ENCODE data around the gene WNK2. TPM values are rescaled to one million over a fixed set of nuclear protein-coding genes. Genes with fewer than 3 reads are reported as not detected.

Gene WNK2
- total and polyA plus RNA-seq, 4 experiments from 2014 or later: 0.26 TPM; not detected in 3

GRCh38 chr9:93297659-93298497 lies 113.9 kb downstream of the WNK2 start:
- Histone ChIP-seq H3K4me3 (ENCODE audit: low read length in 2 of 2) (no peak overlapping the region), H3K27ac (ENCODE audit: low read depth, low read length) (no peak overlapping the region), H3K9me3 (ENCODE audit: control insufficient read depth in 1 of 2, low read length in 2 of 2) (no peaks in the 10 kb centered on the region), H3K27me3 (ENCODE audit: insufficient read depth, low read length) (no peaks in the 10 kb centered on the region), H3K4me1 (ENCODE audit: insufficient read depth, low read length) (peaks cover 9% of the 10 kb centered on the region), H3K36me3 (ENCODE audit: insufficient read depth, low read length) (no peaks in the 10 kb centered on the region)
- no peak for DNase-seq
- no peaks in the 10 kb centered on the region for H3K36me3 Mint-ChIP-seq
- ChIA-PET POLR2A (ENCODE audit: partially characterized antibody) (no interaction called here), CTCF (ENCODE audit: partially characterized antibody) (no interaction called here)
- no peak overlapping the region for H3K4me3 Mint-ChIP-seq
- H3K4me1 Mint-ChIP-seq: peaks cover 1 to 10% (median 5%) of the 10 kb centered on the region in 4 donors
- intact Hi-C loops (cut with micrococcal nuclease): no loop called here
- H3K27ac Mint-ChIP-seq: no peak overlapping the region
- no peaks in the 10 kb centered on the region for H3K9me3 Mint-ChIP-seq
- H3K27me3 Mint-ChIP-seq: peaks cover 1 to 3% of the 10 kb centered on the region in 2 donors

DNA sequence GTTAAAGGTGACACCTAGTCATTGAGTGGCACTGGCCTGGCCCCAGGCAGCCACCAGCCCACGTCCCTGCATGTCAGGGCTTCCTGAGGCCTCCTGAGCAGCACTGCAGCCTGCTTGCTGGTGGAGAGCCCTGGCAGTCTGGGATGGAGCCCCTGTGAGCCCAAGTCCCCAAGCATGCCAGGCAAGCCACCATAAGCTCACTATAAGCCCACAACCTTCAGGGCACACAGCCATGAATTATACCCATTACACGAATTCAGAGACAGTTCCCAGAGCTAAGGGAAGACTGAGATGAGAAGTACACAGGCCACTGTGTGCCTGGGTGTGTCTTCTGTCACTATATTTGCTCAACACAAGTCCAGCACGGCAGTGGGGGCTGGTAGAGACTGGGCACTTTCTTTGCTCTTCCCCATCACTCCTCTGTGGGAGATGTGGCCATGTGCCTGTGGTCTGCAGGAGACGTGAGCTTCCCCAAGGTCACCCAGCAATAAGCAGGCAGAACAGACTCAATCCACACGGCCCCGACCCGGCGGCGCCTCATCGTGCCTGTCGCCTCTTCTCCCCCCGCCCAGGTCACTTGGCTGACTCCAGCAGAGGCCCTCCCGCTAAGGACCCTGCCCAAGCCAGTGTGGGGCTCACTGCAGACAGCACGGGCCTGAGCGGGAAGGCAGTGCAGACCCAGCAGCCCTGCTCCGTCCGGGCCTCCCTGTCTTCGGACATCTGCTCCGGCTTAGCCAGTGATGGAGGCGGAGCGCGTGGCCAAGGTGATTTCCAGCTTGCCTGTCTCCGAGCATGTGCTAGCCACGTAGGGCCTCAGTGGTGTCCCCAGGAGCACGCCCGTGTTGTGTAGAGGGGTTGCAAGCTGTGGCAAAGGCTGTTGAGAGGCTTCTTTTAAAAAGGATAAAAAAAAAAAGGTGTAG lies 114.8 kb downstream of the WNK2 start:
- Histone ChIP-seq H3K27ac (ENCODE audit: low read depth, low read length) (no peak overlapping the region), H3K27me3 (ENCODE audit: insufficient read depth, low read length) (no peaks in the 10 kb centered on the region), H3K4me1 (ENCODE audit: insufficient read depth, low read length) (peaks cover 9% of the 10 kb centered on the region), H3K36me3 (ENCODE audit: insufficient read depth, low read length) (no peaks in the 10 kb centered on the region), H3K4me3 (ENCODE audit: low read length in 2 of 2) (no peak overlapping the region), H3K9me3 (ENCODE audit: control insufficient read depth in 1 of 2, low read length in 2 of 2) (no peaks in the 10 kb centered on the region)
- CTCF ChIA-PET (ENCODE audit: partially characterized antibody): no interaction called here
- no peak for DNase-seq
- POLR2A ChIA-PET (ENCODE audit: partially characterized antibody): no interaction called here
- H3K27me3 Mint-ChIP-seq: peaks cover 0 to under 1% of the 10 kb centered on the region in 2 donors
- intact Hi-C loops (cut with micrococcal nuclease): no loop called here
- no peak overlapping the region for H3K27ac Mint-ChIP-seq
- no peak overlapping the region for H3K4me3 Mint-ChIP-seq
- peaks cover 1 to 10% (median 5%) of the 10 kb centered on the region in 4 donors for H3K4me1 Mint-ChIP-seq
- no peaks in the 10 kb centered on the region for H3K9me3 Mint-ChIP-seq
- H3K36me3 Mint-ChIP-seq: no peaks in the 10 kb centered on the region

- peak overlapping the region in 1 of 7 donors; percentile 39 for H3K27ac Mint-ChIP-seq
These were observed 115.7 kb downstream of the WNK2 start for GRCh38 chr9:93299418-93300174.

DNA sequence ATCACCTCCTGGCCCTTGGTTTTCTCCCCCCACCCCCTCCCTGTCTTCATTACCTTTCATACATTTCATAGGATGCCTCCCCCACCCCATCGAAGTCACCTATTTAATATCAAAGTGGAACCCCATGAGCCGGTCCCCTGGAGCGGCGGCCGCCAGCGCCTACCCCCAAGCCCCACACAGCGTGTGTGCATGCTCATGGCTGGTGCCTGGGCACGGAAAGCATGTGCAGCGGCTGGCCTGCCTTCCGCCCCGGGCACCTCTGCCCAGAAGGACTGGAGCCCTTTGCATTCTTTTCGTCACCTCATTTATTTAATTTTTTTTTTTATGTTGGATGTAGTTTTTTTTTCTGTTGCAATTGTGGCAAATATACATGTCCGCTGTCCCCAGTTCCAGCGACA lies 116.2 kb downstream of the WNK2 start:
- no peak overlapping the region for H3K4me3 ChIP-seq (ENCODE audit: low read length in 2 of 2)
- no peaks in the 10 kb centered on the region for H3K27me3 Mint-ChIP-seq
- peaks cover 9% of the 10 kb centered on the region for H3K4me1 ChIP-seq (ENCODE audit: insufficient read depth, low read length)
- CTCF ChIA-PET (ENCODE audit: partially characterized antibody): interaction anchor here (1.0 kb wide), 1 partner anchor 188 kb away, joined by 4 read pairs; no protein-coding TSS in a partner anchor
- POLR2A ChIA-PET (ENCODE audit: partially characterized antibody): no interaction called here
- H3K4me3 Mint-ChIP-seq: no peak overlapping the region
- no peak overlapping the region for H3K27ac ChIP-seq (ENCODE audit: low read depth, low read length)
- intact Hi-C loops (cut with micrococcal nuclease): loop anchor here (10.0 kb wide), 1 partner anchor 295 kb away; no protein-coding TSS in a partner anchor
- no peaks in the 10 kb centered on the region for H3K36me3 Mint-ChIP-seq
- H3K27me3 ChIP-seq (ENCODE audit: insufficient read depth, low read length): no peaks in the 10 kb centered on the region
- no peak overlapping the region for H3K27ac Mint-ChIP-seq
- no peaks in the 10 kb centered on the region for H3K36me3 ChIP-seq (ENCODE audit: insufficient read depth, low read length)
- H3K4me1 Mint-ChIP-seq: peaks cover 0 to 10% (median 2%) of the 10 kb centered on the region in 4 donors
- H3K9me3 ChIP-seq (ENCODE audit: control insufficient read depth in 1 of 2, low read length in 2 of 2): no peaks in the 10 kb centered on the region
- no peaks in the 10 kb centered on the region for H3K9me3 Mint-ChIP-seq
- no peak for DNase-seq

More at GRCh38 chr9:93299418-93300174, 115.7 kb downstream of the WNK2 start:
- Mint-ChIP-seq H3K4me3 (no peak overlapping the region), H3K9me3 (no peaks in the 10 kb centered on the region), H3K27me3 (no peaks in the 10 kb centered on the region), H3K36me3 (no peaks in the 10 kb centered on the region), H3K4me1 (peaks cover under 1 to 10% (median 2%) of the 10 kb centered on the region in 4 donors)
- DNase-seq: no peak
- H3K9me3 ChIP-seq (ENCODE audit: control insufficient read depth in 1 of 2, low read length in 2 of 2): no peaks in the 10 kb centered on the region
- POLR2A ChIA-PET (ENCODE audit: partially characterized antibody): no interaction called here
- no peak overlapping the region for H3K4me3 ChIP-seq (ENCODE audit: low read length in 2 of 2)
- no peaks in the 10 kb centered on the region for H3K36me3 ChIP-seq (ENCODE audit: insufficient read depth, low read length)
- H3K4me1 ChIP-seq (ENCODE audit: insufficient read depth, low read length): peaks cover 9% of the 10 kb centered on the region
- no peaks in the 10 kb centered on the region for H3K27me3 ChIP-seq (ENCODE audit: insufficient read depth, low read length)
- CTCF ChIA-PET (ENCODE audit: partially characterized antibody): no interaction called here
- intact Hi-C loops (cut with micrococcal nuclease): loop anchor here (10.0 kb wide), 1 partner anchor 295 kb away; no protein-coding TSS in a partner anchor
- no peak overlapping the region for H3K27ac ChIP-seq (ENCODE audit: low read depth, low read length)

DNA sequence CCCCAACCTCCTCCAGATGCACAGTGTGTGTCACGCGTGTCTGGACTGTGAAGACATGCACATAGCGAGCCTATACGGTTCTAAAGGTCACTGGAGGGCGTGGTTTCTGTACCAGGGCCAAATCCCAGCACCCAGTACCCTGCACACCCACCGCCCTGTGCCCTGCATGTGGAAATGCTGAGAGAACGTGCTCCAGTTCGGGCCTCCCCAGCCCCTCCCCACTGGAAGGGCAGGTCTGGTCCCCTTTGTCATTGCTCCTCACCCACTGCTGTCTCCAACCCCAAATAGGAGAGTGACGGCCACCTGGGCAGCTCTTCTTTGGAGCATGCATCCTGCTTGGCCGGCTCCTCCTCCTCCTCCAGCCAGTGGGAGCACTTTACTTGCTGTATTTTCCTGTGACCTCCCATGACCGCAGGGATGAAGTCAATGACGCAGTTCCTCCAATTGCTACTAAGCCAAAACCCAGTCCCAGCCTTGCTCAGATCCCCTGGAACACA lies 116.7 kb downstream of the WNK2 start:
- Mint-ChIP-seq H3K9me3 (no peaks in the 10 kb centered on the region), H3K4me1 (peaks cover 0 to 10% (median 2%) of the 10 kb centered on the region in 4 donors), H3K27ac (peak overlapping the region in 1 of 7 donors; percentile 29), H3K36me3 (no peaks in the 10 kb centered on the region), H3K27me3 (no peaks in the 10 kb centered on the region), H3K4me3 (no peak overlapping the region)
- DNase-seq: no peak
- Histone ChIP-seq H3K27me3 (ENCODE audit: insufficient read depth, low read length) (no peaks in the 10 kb centered on the region), H3K9me3 (ENCODE audit: control insufficient read depth in 1 of 2, low read length in 2 of 2) (no peaks in the 10 kb centered on the region), H3K27ac (ENCODE audit: low read depth, low read length) (no peak overlapping the region), H3K36me3 (ENCODE audit: insufficient read depth, low read length) (no peaks in the 10 kb centered on the region), H3K4me3 (ENCODE audit: low read length in 2 of 2) (no peak overlapping the region), H3K4me1 (ENCODE audit: insufficient read depth, low read length) (peaks cover 9% of the 10 kb centered on the region)
- intact Hi-C loops (cut with micrococcal nuclease): loop anchor here (10.0 kb wide), 1 partner anchor 296 kb away; no protein-coding TSS in a partner anchor
- ChIA-PET POLR2A (ENCODE audit: partially characterized antibody) (no interaction called here), CTCF (ENCODE audit: partially characterized antibody) (interaction anchor here (1.0 kb wide), 1 partner anchor 189 kb away, joined by 4 read pairs; no protein-coding TSS in a partner anchor)

DNA sequence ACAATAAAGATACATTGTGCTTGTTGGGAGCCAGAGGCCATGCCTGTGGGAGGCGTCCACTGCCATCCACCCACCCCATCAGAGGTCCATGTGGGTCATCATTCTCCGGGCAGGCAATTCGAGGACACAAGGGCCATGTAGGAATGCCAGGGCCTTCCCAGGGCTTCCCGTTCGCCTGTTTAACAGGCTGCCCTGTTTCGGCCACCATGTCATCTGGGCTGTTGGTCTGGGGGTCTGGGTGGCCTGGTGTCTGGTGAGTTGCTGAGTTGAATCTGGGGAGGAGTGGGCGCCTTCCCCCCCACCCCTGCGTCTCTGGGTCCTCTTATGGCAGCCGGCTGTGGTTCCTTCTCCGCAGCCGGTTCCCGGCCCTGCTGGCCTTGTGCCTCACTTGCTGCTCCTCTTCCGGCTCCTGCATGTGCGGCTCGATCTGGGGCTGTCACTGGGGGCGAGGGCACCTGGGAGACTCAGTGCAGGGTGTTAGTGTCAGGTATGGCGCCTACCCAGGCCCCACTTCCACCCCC lies 117.4 kb downstream of the WNK2 start:
- ChIA-PET POLR2A (ENCODE audit: partially characterized antibody) (interaction anchor here (1.5 kb wide), 1 partner anchor 192 kb away, joined by 5 read pairs; no protein-coding TSS in a partner anchor), CTCF (ENCODE audit: partially characterized antibody) (interaction anchor here (1.0 to 3.1 kb wide), 2 partner anchors 189 to 193 kb away, joined by 4 to 32 read pairs; no protein-coding TSS in a partner anchor)
- Mint-ChIP-seq H3K4me3 (no peak overlapping the region), H3K27me3 (no peaks in the 10 kb centered on the region), H3K27ac (no peak overlapping the region), H3K9me3 (no peaks in the 10 kb centered on the region), H3K36me3 (no peaks in the 10 kb centered on the region), H3K4me1 (peaks cover 0 to 10% (median 2%) of the 10 kb centered on the region in 4 donors)
- intact Hi-C loops (cut with micrococcal nuclease): loop anchor here (10.0 kb wide), 1 partner anchor 297 kb away; no protein-coding TSS in a partner anchor
- H3K27ac ChIP-seq (ENCODE audit: low read depth, low read length): no peak overlapping the region
- H3K4me1 ChIP-seq (ENCODE audit: insufficient read depth, low read length): peaks cover 9% of the 10 kb centered on the region
- no peaks in the 10 kb centered on the region for H3K27me3 ChIP-seq (ENCODE audit: insufficient read depth, low read length)
- no peak overlapping the region for H3K4me3 ChIP-seq (ENCODE audit: low read length in 2 of 2)
- H3K9me3 ChIP-seq (ENCODE audit: control insufficient read depth in 1 of 2, low read length in 2 of 2): no peaks in the 10 kb centered on the region
- no peaks in the 10 kb centered on the region for H3K36me3 ChIP-seq (ENCODE audit: insufficient read depth, low read length)
- no peak for DNase-seq
